WTC11 (cell line): ENCODE results near the gene TMEM263. TPM values are rescaled to one million over a fixed set of nuclear protein-coding genes. Genes with fewer than 3 reads are reported as not detected.

Source experiments
- ATAC-seq: fragments of 200-7000 bp; cut with Tn5 transposase; 2 replicates; pipeline ENCODE4 v1.10.0; 2021; ENCODE audit warnings: mild to moderate bottlenecking, moderate library complexity
- CTCF ChIA-PET: fragments of 300-600 bp; sonication (Branson Sonifier 250); formaldehyde crosslinking; loops from one replicate; lab custom pipeline; 2021; ENCODE audit warnings: antibody characterized with exemption; lab: Charles Lee
- POLR2A ChIA-PET: fragments of 350-600 bp; sonication (Branson Sonifier 250); formaldehyde crosslinking; loops from one replicate; lab custom pipeline; 2021; ENCODE audit warnings: antibody characterized with exemption; lab: Charles Lee
- DNase-seq: peaks from one replicate; pipeline ENCODE4 v3.0.0; 2021; ENCODE audit warnings: low spot score
- H3K27ac Mint-ChIP-seq: 2 replicates; pipeline ENCODE4 v1.8.0; 2021; ENCODE audit warnings: mixed read lengths
- H3K27me3 Mint-ChIP-seq: 2 replicates; pipeline ENCODE4 v1.8.0; 2021; ENCODE audit warnings: low read depth, mild to moderate bottlenecking, moderate library complexity, mixed read lengths
- H3K36me3 Mint-ChIP-seq: 2 replicates; pipeline ENCODE4 v1.8.0; 2021; ENCODE audit warnings: mixed read lengths
- H3K4me1 Mint-ChIP-seq: 2 replicates; pipeline ENCODE4 v1.8.0; 2022; ENCODE audit warnings: mixed read lengths
- H3K4me3 Mint-ChIP-seq: 2 replicates; pipeline ENCODE4 v1.8.0; 2021; ENCODE audit warnings: mild to moderate bottlenecking, moderate library complexity, mixed read lengths
- H3K9me3 Mint-ChIP-seq: 2 replicates; pipeline ENCODE4 v1.8.0; 2021; ENCODE audit warnings: mixed read lengths
- ATF1 ChIP-seq: sonication (generic); formaldehyde crosslinking; IDR thresholded peaks from 2 replicates; pipeline ENCODE4 v1.8.1; 2023; ENCODE audit warnings: mild to moderate bottlenecking, moderate library complexity, missing genetic modification reagents
- CBFB ChIP-seq: sonication (generic); formaldehyde crosslinking; IDR thresholded peaks from 2 replicates; pipeline ENCODE4 v1.8.1; 2022; ENCODE audit warnings: mild to moderate bottlenecking, low read depth, missing genetic modification reagents
- E2F4 ChIP-seq: sonication (generic); formaldehyde crosslinking; IDR thresholded peaks from 2 replicates; pipeline ENCODE4 v1.8.1; 2022; ENCODE audit warnings: low read depth, mild to moderate bottlenecking, moderate library complexity, missing genetic modification reagents, borderline replicate concordance
- EMX1 ChIP-seq: fragments of 250-450 bp; sonication (Bioruptor Pico); IDR thresholded peaks from 2 replicates; pipeline ENCODE4 v1.8.0; 2021; ENCODE audit warnings: mild to moderate bottlenecking
- ERG ChIP-seq: fragments of 250-450 bp; sonication (Bioruptor Pico); IDR thresholded peaks from 2 replicates; pipeline ENCODE4 v1.8.0; 2021; ENCODE audit warnings: mild to moderate bottlenecking
- GABPB1 ChIP-seq: sonication (generic); formaldehyde crosslinking; IDR thresholded peaks from 2 replicates; pipeline ENCODE4 v1.8.1; 2023; ENCODE audit warnings: mild to moderate bottlenecking, missing genetic modification reagents
- HMGXB4 ChIP-seq: sonication (generic); formaldehyde crosslinking; IDR thresholded peaks from 2 replicates; pipeline ENCODE4 v1.8.1; 2023; ENCODE audit warnings: mild to moderate bottlenecking, moderate library complexity, missing genetic modification reagents
- KAT7 ChIP-seq: sonication (generic); formaldehyde crosslinking; IDR thresholded peaks from 2 replicates; pipeline ENCODE4 v1.8.1; 2023; ENCODE audit warnings: missing genetic modification reagents, mild to moderate bottlenecking, borderline replicate concordance
- MLX ChIP-seq: sonication (generic); formaldehyde crosslinking; IDR thresholded peaks from 2 replicates; pipeline ENCODE4 v1.8.1; 2023; ENCODE audit warnings: mild to moderate bottlenecking, missing genetic modification reagents, moderate library complexity
- MYBL2 ChIP-seq: sonication (generic); formaldehyde crosslinking; IDR thresholded peaks from 2 replicates; pipeline ENCODE4 v1.8.1; 2023; ENCODE audit warnings: mild to moderate bottlenecking, moderate library complexity, missing genetic modification reagents
- NFATC4 ChIP-seq: fragments of 250-450 bp; sonication (Bioruptor Pico); IDR thresholded peaks from 2 replicates; pipeline ENCODE4 v1.9.0; 2021; ENCODE audit warnings: mild to moderate bottlenecking
- NR1H2 ChIP-seq: sonication (generic); formaldehyde crosslinking; IDR thresholded peaks from 2 replicates; pipeline ENCODE4 v1.9.0; 2021; ENCODE audit warnings: mild to moderate bottlenecking, moderate library complexity, missing genetic modification reagents
- OVOL2 ChIP-seq: fragments of 250-450 bp; sonication (Bioruptor Pico); IDR thresholded peaks from 2 replicates; pipeline ENCODE4 v1.9.0; 2021; ENCODE audit warnings: mild to moderate bottlenecking, borderline replicate concordance
- PRRX2 ChIP-seq: fragments of 250-450 bp; sonication (Bioruptor Pico); IDR thresholded peaks from 2 replicates; pipeline ENCODE4 v1.8.0; 2021; ENCODE audit warnings: mild to moderate bottlenecking
- SOX15 ChIP-seq: fragments of 250-450 bp; sonication (Bioruptor Pico); IDR thresholded peaks from 2 replicates; pipeline ENCODE4 v1.9.0; 2021; ENCODE audit warnings: mild to moderate bottlenecking
- SP1 ChIP-seq: sonication (generic); formaldehyde crosslinking; conservative IDR thresholded peaks from 2 replicates; pipeline ENCODE4 v1.8.1; 2022; ENCODE audit warnings: missing genetic modification reagents
- ZNF138 ChIP-seq: sonication (generic); formaldehyde crosslinking; conservative IDR thresholded peaks from 2 replicates; pipeline ENCODE4 v1.8.1; 2022; ENCODE audit warnings: mild to moderate bottlenecking, moderate library complexity, missing genetic modification reagents
- ZNF671 ChIP-seq: fragments of 250-450 bp; sonication (Bioruptor Pico); IDR thresholded peaks from 2 replicates; pipeline ENCODE4 v1.8.0; 2021; ENCODE audit warnings: mild to moderate bottlenecking
- total RNA-seq: library from RNA; stranded (reverse); gene quantifications from 3 replicates; pipeline ENCODE4 v1.2.3, GENCODE V29; 2021
- TF ChIP-seq, protein P1 (sequence below): sonication (generic); formaldehyde crosslinking; IDR thresholded peaks from 2 replicates; pipeline ENCODE4 v1.8.1; 2022; ENCODE audit warnings: mild to moderate bottlenecking, missing genetic modification reagents, moderate library complexity, borderline replicate concordance
- TF ChIP-seq, protein P2 (sequence below): fragments of 250-450 bp; sonication (Bioruptor Pico); conservative IDR thresholded peaks from 2 replicates; pipeline ENCODE4 v1.9.0; 2021; ENCODE audit warnings: mild to moderate bottlenecking
- TF ChIP-seq, protein P3 (sequence below): sonication (generic); formaldehyde crosslinking; conservative IDR thresholded peaks from 2 replicates; pipeline ENCODE4 v1.8.1; 2022; ENCODE audit warnings: mild to moderate bottlenecking, missing genetic modification reagents
- TF ChIP-seq, protein P4 (sequence below): fragments of 250-450 bp; sonication (Bioruptor Pico); IDR thresholded peaks from 2 replicates; pipeline ENCODE4 v1.9.0; 2021; ENCODE audit warnings: mild to moderate bottlenecking

The TMEM263 gene
- total RNA-seq, 1 experiment from 2014 or later = 18.0 TPM

- no peak for TF ChIP-seq ATF1
- no peak for TF ChIP-seq GABPB1
- no peak for TF ChIP-seq OVOL2 (CRISPR knock-in tag)
- TF ChIP-seq KAT7 = no peak
- TF ChIP-seq ZNF138 (CRISPR knock-in tag) = no peak
- no peak for TF ChIP-seq MLX (CRISPR knock-in tag)
- no peak for TF ChIP-seq PRRX2 (CRISPR knock-in tag)
Observed at GRCh38 chr12:106914796-106915634, 40.7 kb upstream of the TMEM263 start (continued).

- Mint-ChIP-seq H3K4me3 (no peak overlapping the region), H3K9me3 (no peaks in the 10 kb centered on the region), H3K36me3 (no peaks in the 10 kb centered on the region), H3K4me1 (peaks cover 28% of the 10 kb centered on the region), H3K27ac (no peak overlapping the region), H3K27me3 (peaks cover 4% of the 10 kb centered on the region)
- ChIA-PET CTCF (no interaction called here), POLR2A (no interaction called here)
- DNase-seq = no peak
- no peak for ATAC-seq
- no peak for TF ChIP-seq EMX1
- TF ChIP-seq, protein P1, sequence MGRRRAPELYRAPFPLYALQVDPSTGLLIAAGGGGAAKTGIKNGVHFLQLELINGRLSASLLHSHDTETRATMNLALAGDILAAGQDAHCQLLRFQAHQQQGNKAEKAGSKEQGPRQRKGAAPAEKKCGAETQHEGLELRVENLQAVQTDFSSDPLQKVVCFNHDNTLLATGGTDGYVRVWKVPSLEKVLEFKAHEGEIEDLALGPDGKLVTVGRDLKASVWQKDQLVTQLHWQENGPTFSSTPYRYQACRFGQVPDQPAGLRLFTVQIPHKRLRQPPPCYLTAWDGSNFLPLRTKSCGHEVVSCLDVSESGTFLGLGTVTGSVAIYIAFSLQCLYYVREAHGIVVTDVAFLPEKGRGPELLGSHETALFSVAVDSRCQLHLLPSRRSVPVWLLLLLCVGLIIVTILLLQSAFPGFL = no peak
- TF ChIP-seq ERG (CRISPR knock-in tag) = no peak
- TF ChIP-seq NR1H2 (CRISPR knock-in tag) = no peak
- TF ChIP-seq ZNF671 (CRISPR knock-in tag) = no peak
- TF ChIP-seq SOX15 = no peak
- TF ChIP-seq MLX (CRISPR knock-in tag) = no peak
- no peak for TF ChIP-seq HMGXB4 (CRISPR knock-in tag)
- TF ChIP-seq, protein P2, sequence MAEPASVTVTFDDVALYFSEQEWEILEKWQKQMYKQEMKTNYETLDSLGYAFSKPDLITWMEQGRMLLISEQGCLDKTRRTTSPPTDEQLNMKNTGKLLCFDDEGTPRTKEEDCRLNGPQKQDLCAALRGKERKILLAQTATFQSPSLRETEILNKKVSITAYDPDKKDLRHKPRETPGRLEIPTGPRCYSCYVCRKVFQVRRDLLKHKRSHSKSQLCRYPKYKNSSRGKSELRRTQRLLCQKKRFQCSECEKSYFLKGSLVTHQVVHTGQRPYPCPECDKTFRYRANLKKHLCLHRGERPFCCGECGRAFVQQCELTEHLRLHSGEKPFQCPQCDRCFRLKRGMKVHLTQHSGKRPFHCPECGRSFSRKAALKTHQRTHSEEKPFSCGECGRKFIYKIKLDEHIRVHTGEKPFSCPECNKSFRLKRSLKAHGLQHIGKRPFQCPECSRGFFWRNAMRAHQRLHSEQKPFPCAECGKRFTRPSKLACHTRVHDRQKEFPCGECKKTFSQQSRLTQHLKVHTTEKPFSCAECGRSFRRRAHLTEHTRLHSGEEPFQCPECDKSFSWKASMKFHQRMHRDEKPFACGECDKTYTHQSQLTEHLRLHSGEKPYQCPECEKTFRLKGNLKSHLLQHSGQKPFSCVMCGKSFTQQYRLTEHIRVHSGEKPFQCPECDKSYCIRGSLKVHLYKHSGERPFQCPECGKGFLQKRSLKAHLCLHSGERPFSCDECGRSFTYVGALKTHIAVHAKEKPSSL = no peak
- no peak for TF ChIP-seq SP1 (CRISPR knock-in tag)
- no peak for TF ChIP-seq NFATC4
- TF ChIP-seq MYBL2 (CRISPR knock-in tag) = no peak
- TF ChIP-seq, protein P3, sequence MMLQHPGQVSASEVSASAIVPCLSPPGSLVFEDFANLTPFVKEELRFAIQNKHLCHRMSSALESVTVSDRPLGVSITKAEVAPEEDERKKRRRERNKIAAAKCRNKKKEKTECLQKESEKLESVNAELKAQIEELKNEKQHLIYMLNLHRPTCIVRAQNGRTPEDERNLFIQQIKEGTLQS = no peak
- no peak for TF ChIP-seq E2F4
- TF ChIP-seq CBFB (CRISPR knock-in tag) = no peak
- TF ChIP-seq, protein P4, sequence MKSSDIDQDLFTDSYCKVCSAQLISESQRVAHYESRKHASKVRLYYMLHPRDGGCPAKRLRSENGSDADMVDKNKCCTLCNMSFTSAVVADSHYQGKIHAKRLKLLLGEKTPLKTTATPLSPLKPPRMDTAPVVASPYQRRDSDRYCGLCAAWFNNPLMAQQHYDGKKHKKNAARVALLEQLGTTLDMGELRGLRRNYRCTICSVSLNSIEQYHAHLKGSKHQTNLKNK (CRISPR knock-in tag) = no peak
Observed at GRCh38 chr12:106915635-106916026, 40.1 kb upstream of the TMEM263 start.
